Brain pericyte (primary cell): ENCODE measurements around the gene KRTAP4-4.

Experiments used
- DNase-seq: peaks from one replicate; pipeline ENCODE4 v3.0.0-alpha.2; 2012; ENCODE audit warnings: low read depth, low spot score

The KRTAP4-4 gene

GRCh38 chr17:41111151-41111885, 49.2 kb downstream of the KRTAP4-4 start:
- no peak for DNase-seq
